ENCODE measurements around the gene BCAP29.

DNA sequence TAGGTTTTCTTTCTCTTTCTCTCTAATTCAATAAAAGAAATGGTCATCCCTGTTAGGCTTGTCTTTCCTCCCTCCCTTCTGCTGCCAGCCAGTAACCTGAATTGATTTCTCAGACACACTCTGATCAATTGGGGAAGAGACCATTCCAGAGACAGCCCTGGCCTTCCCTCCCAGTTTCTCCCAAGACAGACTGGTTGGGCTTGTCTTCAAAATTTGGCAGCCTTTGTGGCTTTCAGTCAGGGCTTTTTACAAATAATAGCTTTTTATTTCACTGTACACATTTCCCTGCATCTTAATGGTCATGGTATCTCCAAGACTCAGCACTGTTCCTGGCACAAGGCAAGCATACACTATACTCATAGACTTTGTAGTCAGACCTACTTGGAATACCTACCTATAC is 33.9 kb downstream of the BCAP29 start:
- TF ChIP-seq, protein P1, sequence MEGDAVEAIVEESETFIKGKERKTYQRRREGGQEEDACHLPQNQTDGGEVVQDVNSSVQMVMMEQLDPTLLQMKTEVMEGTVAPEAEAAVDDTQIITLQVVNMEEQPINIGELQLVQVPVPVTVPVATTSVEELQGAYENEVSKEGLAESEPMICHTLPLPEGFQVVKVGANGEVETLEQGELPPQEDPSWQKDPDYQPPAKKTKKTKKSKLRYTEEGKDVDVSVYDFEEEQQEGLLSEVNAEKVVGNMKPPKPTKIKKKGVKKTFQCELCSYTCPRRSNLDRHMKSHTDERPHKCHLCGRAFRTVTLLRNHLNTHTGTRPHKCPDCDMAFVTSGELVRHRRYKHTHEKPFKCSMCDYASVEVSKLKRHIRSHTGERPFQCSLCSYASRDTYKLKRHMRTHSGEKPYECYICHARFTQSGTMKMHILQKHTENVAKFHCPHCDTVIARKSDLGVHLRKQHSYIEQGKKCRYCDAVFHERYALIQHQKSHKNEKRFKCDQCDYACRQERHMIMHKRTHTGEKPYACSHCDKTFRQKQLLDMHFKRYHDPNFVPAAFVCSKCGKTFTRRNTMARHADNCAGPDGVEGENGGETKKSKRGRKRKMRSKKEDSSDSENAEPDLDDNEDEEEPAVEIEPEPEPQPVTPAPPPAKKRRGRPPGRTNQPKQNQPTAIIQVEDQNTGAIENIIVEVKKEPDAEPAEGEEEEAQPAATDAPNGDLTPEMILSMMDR (IDR thresholded peaks at IDR 0.05; ENCODE audit: insufficient read depth, low read length, poor library complexity, severe bottlenecking): no peak
- TF ChIP-seq EZH2phosphoT487 (conservative IDR thresholded peaks at IDR 0.05; ENCODE audit: low read length): no peak

All from SU-DHL-6 (cell line).